H9 (cell line): ENCODE data around the gene TSEN34. TPM values are rescaled to one million over a fixed set of nuclear protein-coding genes. Genes with fewer than 3 reads are reported as not detected.

ENCODE experiments used
- DNase-seq: peaks from one replicate; pipeline ENCODE4 v3.0.0-alpha.2; 2017
- H2AFZ ChIP-seq: one replicate; pipeline ENCODE4 v1.6.1; 2013; ENCODE audit warnings: mild to moderate bottlenecking, low read length, control low read depth, moderate library complexity
- H2AK5ac ChIP-seq: 2 replicates; pipeline ENCODE4 v1.6.1; 2013; ENCODE audit warnings: low read length, control low read depth, mixed read lengths; ENCODE audit not compliant: insufficient read length
- H2BK120ac ChIP-seq: one replicate; pipeline ENCODE4 v1.6.1; 2013; ENCODE audit warnings: low read depth, mild to moderate bottlenecking, low read length, control low read depth, inconsistent platforms; ENCODE audit not compliant: poor library complexity, severe bottlenecking
- H2BK12ac ChIP-seq: 2 replicates; pipeline ENCODE4 v1.6.1; 2013; ENCODE audit warnings: low read length, control low read depth, mixed read lengths, low read depth; ENCODE audit not compliant: insufficient read length
- H2BK15ac ChIP-seq: 2 replicates; pipeline ENCODE4 v1.6.1; 2013; ENCODE audit warnings: low read depth, low read length, control low read depth
- H2BK20ac ChIP-seq: one replicate; pipeline ENCODE4 v1.6.1; 2013; ENCODE audit warnings: low read depth, mild to moderate bottlenecking, low read length, control low read depth, inconsistent platforms; ENCODE audit not compliant: poor library complexity, severe bottlenecking
- H2BK5ac ChIP-seq: 2 replicates; pipeline ENCODE4 v1.6.1; 2013; ENCODE audit warnings: low read length, control low read depth, mixed read lengths; ENCODE audit not compliant: insufficient read length
- H3K14ac ChIP-seq: 2 replicates; pipeline ENCODE4 v1.6.1; 2013; ENCODE audit warnings: low read length, control low read depth; ENCODE audit not compliant: insufficient read depth
- H3K18ac ChIP-seq: 2 replicates; pipeline ENCODE4 v1.6.1; 2013; ENCODE audit warnings: low read depth, mild to moderate bottlenecking, mixed read lengths, low read length, control low read depth; ENCODE audit not compliant: insufficient read length
- H3K23ac ChIP-seq: 2 replicates; pipeline ENCODE4 v1.6.1; 2013; ENCODE audit warnings: low read length, control low read depth, mixed read lengths, low read depth; ENCODE audit not compliant: insufficient read length
- H3K23me2 ChIP-seq: 2 replicates; pipeline ENCODE4 v1.6.1; 2013; ENCODE audit warnings: low read depth, mild to moderate bottlenecking, mixed read lengths, low read length, control low read depth; ENCODE audit not compliant: insufficient read length, poor library complexity, severe bottlenecking
- H3K27ac ChIP-seq: 2 replicates; pipeline ENCODE4 v1.5.1; 2013; ENCODE audit warnings: low read length, control low read depth, mixed read lengths, low read depth; ENCODE audit not compliant: insufficient read length
- H3K27me3 ChIP-seq: 2 replicates; pipeline ENCODE4 v1.6.1; 2013; ENCODE audit warnings: low read length, control low read depth, inconsistent platforms; ENCODE audit not compliant: insufficient read depth
- H3K4ac ChIP-seq: 2 replicates; pipeline ENCODE4 v1.6.1; 2013; ENCODE audit warnings: low read depth, mild to moderate bottlenecking, control low read depth, inconsistent platforms, low read length, moderate library complexity
- H3K4me1 ChIP-seq: 2 replicates; pipeline ENCODE4 v1.6.1; 2013; ENCODE audit warnings: low read length, control low read depth, inconsistent platforms; ENCODE audit not compliant: insufficient read depth
- H3K4me2 ChIP-seq: 2 replicates; pipeline ENCODE4 v1.6.1; 2013; ENCODE audit warnings: low read length, control low read depth, mixed read lengths; ENCODE audit not compliant: insufficient read length, insufficient read depth
- H3K56ac ChIP-seq: 2 replicates; pipeline ENCODE4 v1.6.1; 2013; ENCODE audit warnings: low read depth, mild to moderate bottlenecking, mixed read lengths, low read length, control low read depth; ENCODE audit not compliant: insufficient read length
- H3K79me1 ChIP-seq: 2 replicates; pipeline ENCODE4 v1.6.1; 2013; ENCODE audit warnings: low read depth, mild to moderate bottlenecking, moderate library complexity, low read length, control low read depth, inconsistent platforms; ENCODE audit not compliant: insufficient read depth, poor library complexity, severe bottlenecking
- H3K79me2 ChIP-seq: 2 replicates; pipeline ENCODE4 v1.6.1; 2013; ENCODE audit warnings: low read length, control low read depth, inconsistent platforms; ENCODE audit not compliant: insufficient read depth
- H3K9ac ChIP-seq: 2 replicates; pipeline ENCODE4 v1.6.1; 2013; ENCODE audit warnings: low read length, control low read depth, mixed read lengths; ENCODE audit not compliant: insufficient read length; ENCODE audit errors: extremely low read depth
- H3K9me3 ChIP-seq: one replicate; pipeline ENCODE4 v1.6.1; 2013; ENCODE audit warnings: low read depth, low read length, inconsistent platforms; ENCODE audit not compliant: control insufficient read depth
- H3T11ph ChIP-seq: one replicate; pipeline ENCODE4 v1.6.1; 2013; ENCODE audit warnings: mild to moderate bottlenecking, low read length, control low read depth, inconsistent platforms
- H4K20me1 ChIP-seq: one replicate; pipeline ENCODE4 v1.6.1; 2013; ENCODE audit not compliant: control insufficient read depth, insufficient read length, insufficient read depth
- H4K5ac ChIP-seq: 2 replicates; pipeline ENCODE4 v1.6.1; 2013; ENCODE audit warnings: low read depth, mild to moderate bottlenecking, mixed read lengths, low read length, control low read depth; ENCODE audit not compliant: insufficient read length
- H4K8ac ChIP-seq: replicated peaks from 2 replicates; pipeline ENCODE4 v1.6.1; 2013; ENCODE audit warnings: low read length, control low read depth, mixed read lengths, low read depth; ENCODE audit not compliant: insufficient read length
- H4K91ac ChIP-seq: 2 replicates; pipeline ENCODE4 v1.6.1; 2013; ENCODE audit warnings: low read depth, mild to moderate bottlenecking, moderate library complexity, mixed read lengths, low read length, control low read depth; ENCODE audit not compliant: insufficient read length
- H3K27ac Mint-ChIP-seq, 3 experiments: 2 replicates in 2 of 3; 3 replicates in 1 of 3; pipeline ENCODE4 v1.8.0; 2020 to 2021; ENCODE audit warnings: mixed read lengths in 3 of 3, mild to moderate bottlenecking in 1 of 3, moderate library complexity in 1 of 3
- H3K27me3 Mint-ChIP-seq: 2 replicates; pipeline ENCODE4 v1.8.0; 2021; ENCODE audit warnings: low read depth, mild to moderate bottlenecking, moderate library complexity, mixed read lengths
- H3K36me3 Mint-ChIP-seq, 3 experiments: 2 replicates in 2 of 3; 3 replicates in 1 of 3; pipeline ENCODE4 v1.8.0; 2020 to 2021; ENCODE audit warnings: low read depth in 3 of 3, mixed read lengths in 3 of 3; ENCODE audit not compliant: insufficient read depth in 1 of 3
- H3K4me1 Mint-ChIP-seq, 2 experiments: 2 replicates each; pipeline ENCODE4 v1.8.0; 2020; ENCODE audit warnings: mixed read lengths in 2 of 2
- H3K4me3 Mint-ChIP-seq, 2 experiments: 2 replicates in 1 of 2; 3 replicates in 1 of 2; pipeline ENCODE4 v1.8.0; 2020 to 2021; ENCODE audit warnings: mild to moderate bottlenecking in 2 of 2, mixed read lengths in 2 of 2, moderate library complexity in 1 of 2
- H3K9me3 Mint-ChIP-seq, 2 experiments: 2 replicates in 1 of 2; 3 replicates in 1 of 2; pipeline ENCODE4 v1.8.0; 2020; ENCODE audit warnings: mild to moderate bottlenecking in 2 of 2, mixed read lengths in 2 of 2, moderate library complexity in 1 of 2
- CTCF ChIP-seq: fragments of 200-600 bp; sonication (generic); conservative IDR thresholded peaks from 3 replicates; pipeline ENCODE4 v1.8.0; 2021; ENCODE audit warnings: antibody characterized with exemption, mild to moderate bottlenecking
- WGBS: extraction: QIAGEN DNeasy Blood & Tissue Kit; methylation state at CpG from one replicate; pipeline ENCODE4 v1.1.7; 2013; ENCODE audit warnings: missing lambda C conversion rate, low lambda C conversion rate, mixed read lengths; ENCODE audit not compliant: insufficient read length; ENCODE audit errors: extremely low coverage; 5-methylcytosine and 5-hydroxymethylcytosine counted together
- total RNA-seq: library from RNA; stranded (reverse); gene quantifications from 2 replicates; pipeline ENCODE4 v1.2.1, GENCODE V29; 2021

Gene TSEN34
- total RNA-seq, 1 experiment from 2014 or later: 28.3 TPM

- Histone ChIP-seq H3T11ph (no peak overlapping the region), H3K79me2 (no peaks in the 10 kb centered on the region; the same call in 1 of the 2 replicates), H4K5ac (no peak overlapping the region), H3K4me2 (peak overlapping the region; percentile 53), H4K91ac (no peak overlapping the region), H3K9ac (no peak overlapping the region), H2BK12ac (no peak overlapping the region), H2BK20ac (no peak overlapping the region), H3K27me3 (no peaks in the 10 kb centered on the region), H2AK5ac (no peak overlapping the region), H3K27ac (no peak overlapping the region), H4K8ac (no peak overlapping the region), H3K23ac (no peak overlapping the region), H3K79me1 (no peaks in the 10 kb centered on the region), H3K4ac (no peak overlapping the region), H2BK120ac (no peak overlapping the region), H3K4me1 (no peaks in the 10 kb centered on the region), H3K56ac (no peak overlapping the region), H3K18ac (no peak overlapping the region), H2BK15ac (no peak overlapping the region), H3K14ac (no peak overlapping the region), H3K9me3 (no peaks in the 10 kb centered on the region), H4K20me1 (no peaks in the 10 kb centered on the region), H2AFZ (no peak overlapping the region), H3K23me2 (peaks cover 18% of the 10 kb centered on the region), H2BK5ac (no peak overlapping the region)
- no CpG with 5 or more reads among the region's 35 CpGs for WGBS
- peak; percentile 91 for DNase-seq
- no peak for TF ChIP-seq CTCF
- H3K27ac Mint-ChIP-seq: peak overlapping the region in 2 of 3 experiments; percentile 93 to 94; a peak in 2 of 7 replicates
- peaks cover 6 to 9% (median 8%) of the 10 kb centered on the region in 3 experiments for H3K36me3 Mint-ChIP-seq
- H3K4me1 Mint-ChIP-seq: peaks cover 33 to 41% of the 10 kb centered on the region in 2 experiments
- H3K27me3 Mint-ChIP-seq: peaks cover 41% of the 10 kb centered on the region
- peaks cover 0 to 6% of the 10 kb centered on the region in 2 experiments; a peak in 2 of 5 replicates for H3K9me3 Mint-ChIP-seq
- peak overlapping the region; percentile 72 to 93 for H3K4me3 Mint-ChIP-seq
Observed at GRCh38 chr19:54162241-54162805, 28.8 kb upstream of the TSEN34 start.
